ENCODE measurements around the gene FAM72A.
"Not testable (repeated sequence)": the region's sequence is repeated elsewhere in the genome, so short reads cannot be mapped to it uniquely, and the experiment has no call there.

GRCh38 chr1:206219514-206220331, 17.1 kb upstream of the FAM72A start:
- TF ChIP-seq POLR2AphosphoS5, CTCF (IDR thresholded peaks at IDR 0.05): not testable (repeated sequence)
